ENCODE data around the gene DSCAML1.

DSCAML1 gene

GRCh38 chr11:117560780-117561530 is 236.1 kb downstream of the DSCAML1 start:
- DNase-seq (ENCODE audit: insufficient read length, low spot score): no peak
- FAIRE-seq: no peak

GRCh38 chr11:117559698-117560097 is 237.3 kb downstream of the DSCAML1 start:
- DNase-seq (ENCODE audit: insufficient read length, low spot score): no peak
- no peak for TF ChIP-seq POLR2A (IDR thresholded peaks at IDR 0.05; ENCODE audit: low read depth, low read length)
- TF ChIP-seq PAX5 (IDR thresholded peaks at IDR 0.05; ENCODE audit: insufficient read depth, low read length, severe bottlenecking): no peak
- no peak for TF ChIP-seq TAF1 (IDR thresholded peaks at IDR 0.05; ENCODE audit: low read depth, low read length)
- no peak for TF ChIP-seq SPI1 (IDR thresholded peaks at IDR 0.05; ENCODE audit: low read depth, low read length)
- TF ChIP-seq POU2F2 (IDR thresholded peaks at IDR 0.05; ENCODE audit: low read depth, low read length): no peak
- TF ChIP-seq POLR2AphosphoS5 (IDR thresholded peaks at IDR 0.05; ENCODE audit: low read depth, low read length): no peak
- FAIRE-seq: no peak

More at GRCh38 chr11:117560780-117561530, 236.1 kb downstream of the DSCAML1 start:
- no peak for TF ChIP-seq POLR2A (IDR thresholded peaks at IDR 0.05; ENCODE audit: low read depth, low read length)
- no peak for TF ChIP-seq PAX5 (IDR thresholded peaks at IDR 0.05; ENCODE audit: insufficient read depth, low read length, severe bottlenecking)
- TF ChIP-seq SPI1 (IDR thresholded peaks at IDR 0.05; ENCODE audit: low read depth, low read length): no peak
- no peak for TF ChIP-seq POU2F2 (IDR thresholded peaks at IDR 0.05; ENCODE audit: low read depth, low read length)
- TF ChIP-seq POLR2AphosphoS5 (IDR thresholded peaks at IDR 0.05; ENCODE audit: low read depth, low read length): no peak
- TF ChIP-seq TAF1 (IDR thresholded peaks at IDR 0.05; ENCODE audit: low read depth, low read length): no peak

- DNase-seq (ENCODE audit: insufficient read length, low spot score): no peak
- no peak for FAIRE-seq
- TF ChIP-seq PAX5 (IDR thresholded peaks at IDR 0.05; ENCODE audit: insufficient read depth, low read length, severe bottlenecking) (no peak), POLR2AphosphoS5 (IDR thresholded peaks at IDR 0.05; ENCODE audit: low read depth, low read length) (no peak), POU2F2 (IDR thresholded peaks at IDR 0.05; ENCODE audit: low read depth, low read length) (no peak), POLR2A (IDR thresholded peaks at IDR 0.05; ENCODE audit: low read depth, low read length) (no peak), TAF1 (IDR thresholded peaks at IDR 0.05; ENCODE audit: low read depth, low read length) (no peak), SPI1 (IDR thresholded peaks at IDR 0.05; ENCODE audit: low read depth, low read length) (no peak)
Measured at GRCh38 chr11:117557361-117557760, 239.7 kb downstream of the DSCAML1 start.

GRCh38 chr11:117554601-117555333 is 242.2 kb downstream of the DSCAML1 start:
- no peak for TF ChIP-seq PAX5 (IDR thresholded peaks at IDR 0.05; ENCODE audit: insufficient read depth, low read length, severe bottlenecking)
- TF ChIP-seq POLR2AphosphoS5 (IDR thresholded peaks at IDR 0.05; ENCODE audit: low read depth, low read length): no peak
- no peak for TF ChIP-seq POLR2A (IDR thresholded peaks at IDR 0.05; ENCODE audit: low read depth, low read length)
- DNase-seq (ENCODE audit: insufficient read length, low spot score): no peak
- FAIRE-seq: no peak

GRCh38 chr11:117552626-117553025 is 244.4 kb downstream of the DSCAML1 start:
- TF ChIP-seq SPI1 (IDR thresholded peaks at IDR 0.05; ENCODE audit: low read depth, low read length): no peak
- no peak for TF ChIP-seq POLR2AphosphoS5 (IDR thresholded peaks at IDR 0.05; ENCODE audit: low read depth, low read length)
- TF ChIP-seq PAX5 (IDR thresholded peaks at IDR 0.05; ENCODE audit: insufficient read depth, low read length, severe bottlenecking): no peak
- no peak for TF ChIP-seq POLR2A (IDR thresholded peaks at IDR 0.05; ENCODE audit: low read depth, low read length)
- TF ChIP-seq POU2F2 (IDR thresholded peaks at IDR 0.05; ENCODE audit: low read depth, low read length): no peak

GRCh38 chr11:117551761-117552343 is 245.2 kb downstream of the DSCAML1 start:
- no peak for TF ChIP-seq SPI1 (IDR thresholded peaks at IDR 0.05; ENCODE audit: low read depth, low read length)
- TF ChIP-seq POU2F2 (IDR thresholded peaks at IDR 0.05; ENCODE audit: low read depth, low read length): no peak
- DNase-seq (ENCODE audit: insufficient read length, low spot score): no peak
- FAIRE-seq: no peak

More at GRCh38 chr11:117552626-117553025, 244.4 kb downstream of the DSCAML1 start:
- DNase-seq (ENCODE audit: insufficient read length, low spot score) (no peak), FAIRE-seq (no peak)

GRCh38 chr11:117550466-117550865 is 246.6 kb downstream of the DSCAML1 start:
- TF ChIP-seq POLR2A (IDR thresholded peaks at IDR 0.05; ENCODE audit: low read depth, low read length): no peak
- TF ChIP-seq TAF1 (IDR thresholded peaks at IDR 0.05; ENCODE audit: low read depth, low read length): no peak
- TF ChIP-seq PAX5 (IDR thresholded peaks at IDR 0.05; ENCODE audit: insufficient read depth, low read length, severe bottlenecking): no peak
- DNase-seq (ENCODE audit: insufficient read length, low spot score): no peak
- no peak for FAIRE-seq

GRCh38 chr11:117549417-117549816 is 247.6 kb downstream of the DSCAML1 start:
- DNase-seq (ENCODE audit: insufficient read length, low spot score) (no peak), FAIRE-seq (no peak)
- TF ChIP-seq PAX5 (IDR thresholded peaks at IDR 0.05; ENCODE audit: insufficient read depth, low read length, severe bottlenecking) (no peak), POLR2AphosphoS5 (IDR thresholded peaks at IDR 0.05; ENCODE audit: low read depth, low read length) (no peak), POLR2A (IDR thresholded peaks at IDR 0.05; ENCODE audit: low read depth, low read length) (no peak), POU2F2 (IDR thresholded peaks at IDR 0.05; ENCODE audit: low read depth, low read length) (no peak), TAF1 (IDR thresholded peaks at IDR 0.05; ENCODE audit: low read depth, low read length) (no peak), SPI1 (IDR thresholded peaks at IDR 0.05; ENCODE audit: low read depth, low read length) (no peak)

GRCh38 chr11:117548876-117549275 is 248.1 kb downstream of the DSCAML1 start:
- TF ChIP-seq POLR2A (IDR thresholded peaks at IDR 0.05; ENCODE audit: low read depth, low read length) (no peak), POLR2AphosphoS5 (IDR thresholded peaks at IDR 0.05; ENCODE audit: low read depth, low read length) (no peak), TAF1 (IDR thresholded peaks at IDR 0.05; ENCODE audit: low read depth, low read length) (no peak), PAX5 (IDR thresholded peaks at IDR 0.05; ENCODE audit: insufficient read depth, low read length, severe bottlenecking) (no peak), POU2F2 (IDR thresholded peaks at IDR 0.05; ENCODE audit: low read depth, low read length) (no peak), SPI1 (IDR thresholded peaks at IDR 0.05; ENCODE audit: low read depth, low read length) (no peak)
- FAIRE-seq: no peak

More at GRCh38 chr11:117548876-117549275, 248.1 kb downstream of the DSCAML1 start:
- DNase-seq (ENCODE audit: insufficient read length, low spot score): no peak

Data from GM12891 (cell line).